Keratinocyte (primary cell): Measurements from ENCODE around the gene OSMR. TPM values are rescaled to one million over a fixed set of nuclear protein-coding genes. Genes with fewer than 3 reads are reported as not detected.

Experiments
- DNase-seq: peaks from one replicate; pipeline ENCODE4 v3.0.0-alpha.2; 2011; ENCODE audit warnings: low read depth, missing footprints, low spot score
- FAIRE-seq: peaks from 2 replicates; lab custom pipeline; 2011; peaks lifted over from hg19 to GRCh38; lab: Jason Lieb, UNC
- H2AFZ ChIP-seq: 2 replicates; pipeline ENCODE4 v1.6.0; 2012; ENCODE audit warnings: low read length, control low read depth, inconsistent platforms; ENCODE audit not compliant: control insufficient read depth
- H3K27ac ChIP-seq: 2 replicates; pipeline ENCODE4 v1.5.1; 2011; ENCODE audit warnings: low read length; ENCODE audit not compliant: control insufficient read depth, insufficient read depth
- H3K27me3 ChIP-seq: 3 replicates; pipeline ENCODE4 v1.6.0; 2011; ENCODE audit warnings: low read length; ENCODE audit not compliant: control insufficient read depth, insufficient read depth; ENCODE audit errors: extremely low read depth
- H3K36me3 ChIP-seq, 2 experiments: 2 replicates in 1 of 2; 3 replicates in 1 of 2; pipeline ENCODE4 v1.5.1; 2011; ENCODE audit warnings: low read length in 2 of 2, mild to moderate bottlenecking in 1 of 2; ENCODE audit not compliant: control insufficient read depth in 2 of 2, insufficient read depth in 2 of 2; ENCODE audit errors: extremely low read depth in 1 of 2
- H3K4me1 ChIP-seq: 3 replicates; pipeline ENCODE4 v1.5.1; 2011; ENCODE audit warnings: low read length; ENCODE audit not compliant: control insufficient read depth, insufficient read depth; ENCODE audit errors: extremely low read depth
- H3K4me2 ChIP-seq: 3 replicates; pipeline ENCODE4 v1.6.0; 2011; ENCODE audit warnings: low read depth, low read length; ENCODE audit not compliant: control insufficient read depth, insufficient read depth; ENCODE audit errors: extremely low read depth
- H3K4me3 ChIP-seq, 3 experiments: fragments of 200-600 bp in 1 of 3; sonication (generic) in 1 of 3; 2 replicates in 2 of 3; 3 replicates in 1 of 3; pipeline ENCODE4 v1.5.1; 2011 to 2016; ENCODE audit warnings: low read length in 3 of 3, mild to moderate bottlenecking in 3 of 3, control low read depth in 2 of 3, inconsistent platforms in 1 of 3, low read depth in 1 of 3, mixed read lengths in 1 of 3, mixed run types in 1 of 3, moderate library complexity in 1 of 3; ENCODE audit not compliant: control insufficient read depth in 2 of 3, insufficient read depth in 2 of 3; ENCODE audit errors: extremely low read depth in 1 of 3
- H3K79me2 ChIP-seq: 2 replicates; pipeline ENCODE4 v1.6.0; 2012; ENCODE audit warnings: low read length; ENCODE audit not compliant: control insufficient read depth, insufficient read depth
- H3K9ac ChIP-seq: 3 replicates; pipeline ENCODE4 v1.6.0; 2011; ENCODE audit warnings: low read length; ENCODE audit not compliant: control insufficient read depth, insufficient read depth; ENCODE audit errors: extremely low read depth
- H3K9me1 ChIP-seq: 3 replicates; pipeline ENCODE4 v1.6.0; 2011; ENCODE audit warnings: low read length; ENCODE audit not compliant: control insufficient read depth, insufficient read depth; ENCODE audit errors: extremely low read depth
- H3K9me3 ChIP-seq: 2 replicates; pipeline ENCODE4 v1.5.1; 2012; ENCODE audit warnings: low read depth, low read length; ENCODE audit not compliant: control insufficient read depth
- H4K20me1 ChIP-seq: 3 replicates; pipeline ENCODE4 v1.6.0; 2011; ENCODE audit warnings: low read length; ENCODE audit not compliant: control insufficient read depth, insufficient read depth; ENCODE audit errors: extremely low read depth
- EZH2 ChIP-seq: IDR thresholded peaks from one replicate; pipeline ENCODE4 v1.6.1; 2012; ENCODE audit warnings: inconsistent platforms, mild to moderate bottlenecking, low read length, moderate library complexity
- dilution Hi-C: fragments of 300-500 bp; cut with MboI; formaldehyde crosslinking; loops from one replicate; pipeline ENCODE4 v1.7.0; 2020; ENCODE audit warnings: low sequenced_read_pairs; ENCODE audit not compliant: extremely low pct_ligation_motif_present
- polyA plus RNA-seq, 5 experiments: library from polyadenylated mRNA; depleted of rRNA in 3 of 5; stranded (reverse) in 3 of 5; stranded (forward) in 1 of 5; unstranded in 1 of 5; fragments of >200 nt; gene quantifications; 1 replicate in 1 of 5; 2 replicates in 3 of 5; 3 replicates in 1 of 5; pipeline versions ENCODE4 v1.2.1 to v1.2.3, GENCODE V29; 2011 to 2012; ENCODE audit warnings: missing spikeins in 2 of 5, low read depth in 1 of 5, low replicate concordance in 1 of 5
- TF ChIP-seq, protein P1 (sequence below), 3 experiments: IDR thresholded peaks in 1 of 3; conservative IDR thresholded peaks in 1 of 3; optimal IDR thresholded peaks in 1 of 3; 2 replicates in 2 of 3; 3 replicates in 1 of 3; pipeline versions ENCODE3 to v1.5.1; 2011; ENCODE audit warnings: low read length in 3 of 3, mild to moderate bottlenecking in 3 of 3, moderate library complexity in 2 of 3, control low read depth in 1 of 3, inconsistent platforms in 1 of 3; ENCODE audit not compliant: insufficient read depth in 2 of 3; ENCODE audit errors: extremely low read depth in 1 of 3

OSMR gene
- polyA plus RNA-seq, 1 donor (not counting 4 experiments of a cell fraction or from before 2014, with no cell fraction given), result 43.8 TPM

DNA sequence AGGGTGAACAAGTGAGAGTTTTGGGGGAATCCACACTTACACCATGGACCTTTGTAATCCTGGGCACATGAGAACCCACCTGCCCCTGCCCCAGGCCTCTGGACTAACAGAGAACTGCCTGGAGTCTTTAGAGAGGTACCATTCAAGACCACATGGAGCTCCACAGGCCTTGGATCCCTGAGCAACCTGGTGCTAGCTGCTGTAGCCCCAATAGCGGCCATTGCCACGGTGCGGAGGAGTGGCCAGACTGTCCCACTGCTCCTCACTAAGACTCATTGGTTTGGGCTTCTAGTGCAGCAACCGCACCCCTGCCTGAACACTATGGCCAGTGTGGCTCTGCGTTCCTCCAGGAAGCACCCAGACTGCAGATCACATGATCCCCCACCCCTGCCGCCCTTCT is 45.8 kb downstream of the OSMR start:
- no peak for TF ChIP-seq EZH2
- TF ChIP-seq, protein P1, sequence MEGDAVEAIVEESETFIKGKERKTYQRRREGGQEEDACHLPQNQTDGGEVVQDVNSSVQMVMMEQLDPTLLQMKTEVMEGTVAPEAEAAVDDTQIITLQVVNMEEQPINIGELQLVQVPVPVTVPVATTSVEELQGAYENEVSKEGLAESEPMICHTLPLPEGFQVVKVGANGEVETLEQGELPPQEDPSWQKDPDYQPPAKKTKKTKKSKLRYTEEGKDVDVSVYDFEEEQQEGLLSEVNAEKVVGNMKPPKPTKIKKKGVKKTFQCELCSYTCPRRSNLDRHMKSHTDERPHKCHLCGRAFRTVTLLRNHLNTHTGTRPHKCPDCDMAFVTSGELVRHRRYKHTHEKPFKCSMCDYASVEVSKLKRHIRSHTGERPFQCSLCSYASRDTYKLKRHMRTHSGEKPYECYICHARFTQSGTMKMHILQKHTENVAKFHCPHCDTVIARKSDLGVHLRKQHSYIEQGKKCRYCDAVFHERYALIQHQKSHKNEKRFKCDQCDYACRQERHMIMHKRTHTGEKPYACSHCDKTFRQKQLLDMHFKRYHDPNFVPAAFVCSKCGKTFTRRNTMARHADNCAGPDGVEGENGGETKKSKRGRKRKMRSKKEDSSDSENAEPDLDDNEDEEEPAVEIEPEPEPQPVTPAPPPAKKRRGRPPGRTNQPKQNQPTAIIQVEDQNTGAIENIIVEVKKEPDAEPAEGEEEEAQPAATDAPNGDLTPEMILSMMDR (optimal IDR thresholded peaks at IDR 0.05 in 1 of 3, IDR thresholded peaks at IDR 0.05 in 1 of 3, conservative IDR thresholded peaks at IDR 0.05 in 1 of 3; ENCODE audit: extremely low read depth in 1 of 3, insufficient read depth in 2 of 3, low read length in 3 of 3), result no peak
- H3K79me2 ChIP-seq, result no peaks in the 10 kb centered on the region
- FAIRE-seq (no peak), DNase-seq (no peak)
- peaks cover 6 to 10% of the 10 kb centered on the region in 2 experiments for H3K36me3 ChIP-seq
- no peaks in the 10 kb centered on the region for H4K20me1 ChIP-seq
- no peaks in the 10 kb centered on the region for H3K4me1 ChIP-seq
- H3K9ac ChIP-seq, result no peak overlapping the region
- H3K4me3 ChIP-seq, result no peak overlapping the region
- H2AFZ ChIP-seq, result no peak overlapping the region
- H3K9me3 ChIP-seq, result no peaks in the 10 kb centered on the region
- dilution Hi-C loops, result no loop called here
- no peaks in the 10 kb centered on the region for H3K9me1 ChIP-seq
- H3K4me2 ChIP-seq, result no peak overlapping the region
- no peak overlapping the region for H3K27ac ChIP-seq
- H3K27me3 ChIP-seq, result no peaks in the 10 kb centered on the region

DNA sequence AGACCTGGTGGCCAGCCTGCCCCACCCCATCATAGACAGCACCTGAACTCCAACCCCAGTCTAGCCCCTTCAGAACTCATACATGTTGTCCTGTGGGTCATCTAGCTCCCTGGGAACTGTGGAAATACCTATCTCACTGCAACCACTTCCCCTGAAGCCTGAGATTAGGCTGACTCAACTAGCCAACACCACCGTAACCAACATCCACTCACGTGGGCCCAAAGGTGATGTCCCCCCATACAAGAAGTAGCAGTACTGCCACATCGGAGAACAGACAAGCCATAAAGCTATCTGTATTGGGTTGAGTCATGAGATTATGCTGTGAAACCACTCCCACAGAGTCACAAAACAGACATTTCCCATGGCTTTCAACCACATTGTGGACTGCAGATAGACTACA is 46.6 kb downstream of the OSMR start:
- H3K79me2 ChIP-seq, result no peaks in the 10 kb centered on the region
- H2AFZ ChIP-seq, result no peak overlapping the region
- no peak overlapping the region for H3K27ac ChIP-seq
- no peak overlapping the region for H3K9ac ChIP-seq
- no peaks in the 10 kb centered on the region for H3K9me1 ChIP-seq
- TF ChIP-seq, protein P1 (optimal IDR thresholded peaks at IDR 0.05 in 1 of 3, IDR thresholded peaks at IDR 0.05 in 1 of 3, conservative IDR thresholded peaks at IDR 0.05 in 1 of 3; ENCODE audit: extremely low read depth in 1 of 3, insufficient read depth in 2 of 3, low read length in 3 of 3), result no peak
- TF ChIP-seq EZH2, result no peak
- H3K27me3 ChIP-seq, result no peaks in the 10 kb centered on the region
- H3K9me3 ChIP-seq, result no peaks in the 10 kb centered on the region
- dilution Hi-C loops, result no loop called here
- peaks cover 6 to 8% of the 10 kb centered on the region in 2 experiments for H3K36me3 ChIP-seq
- no peaks in the 10 kb centered on the region for H3K4me1 ChIP-seq
- DNase-seq (no peak), FAIRE-seq (no peak)
- H4K20me1 ChIP-seq, result no peaks in the 10 kb centered on the region
- H3K4me3 ChIP-seq, result no peak overlapping the region
- no peak overlapping the region for H3K4me2 ChIP-seq
